Fibroblast of mammary gland (primary cell): ENCODE results near the gene PPP3R1.

Experiments
- DNase-seq: peaks from one replicate; pipeline ENCODE4 v3.0.0-alpha.2; 2010; ENCODE audit warnings: low read depth
- H3K4me3 ChIP-seq: 2 replicates; pipeline ENCODE4 v1.5.1; 2011; ENCODE audit warnings: low read depth, mild to moderate bottlenecking, low read length, moderate library complexity; ENCODE audit not compliant: control insufficient read depth
- CTCF ChIP-seq: conservative IDR thresholded peaks from 2 replicates; pipeline ENCODE4 v1.5.1; 2011; ENCODE audit warnings: low read depth, low read length, inconsistent platforms; ENCODE audit not compliant: control insufficient read depth, insufficient read depth

PPP3R1 gene

GRCh38 chr2:68236876-68237275 lies 15.5 kb downstream of the PPP3R1 start:
- H3K4me3 ChIP-seq = no peak overlapping the region
- DNase-seq = no peak
- TF ChIP-seq CTCF = no peak

- no peak overlapping the region for H3K4me3 ChIP-seq
- TF ChIP-seq CTCF = no peak
- DNase-seq = no peak
Observed at GRCh38 chr2:68236103-68236734, 16.1 kb downstream of the PPP3R1 start.

GRCh38 chr2:68235090-68235489 lies 17.2 kb downstream of the PPP3R1 start:
- no peak overlapping the region for H3K4me3 ChIP-seq
- DNase-seq = no peak
- TF ChIP-seq CTCF = no peak

- no peak for DNase-seq
- H3K4me3 ChIP-seq = no peak overlapping the region
- TF ChIP-seq CTCF = no peak
Observed at GRCh38 chr2:68234405-68234804, 17.9 kb downstream of the PPP3R1 start.

GRCh38 chr2:68231061-68231372 lies 21.3 kb downstream of the PPP3R1 start:
- no peak for DNase-seq
- no peak for TF ChIP-seq CTCF
- H3K4me3 ChIP-seq = no peak overlapping the region

- TF ChIP-seq CTCF = no peak
- H3K4me3 ChIP-seq = no peak overlapping the region
- no peak for DNase-seq
Observed at GRCh38 chr2:68230241-68231060, 21.9 kb downstream of the PPP3R1 start.
